GM19463 (cell line): ENCODE measurements around the gene RAVER2.
"Not testable (repeated sequence)": the region's sequence is repeated elsewhere in the genome, so short reads cannot be mapped to it uniquely, and the experiment has no call there.

Source experiments
- ATAC-seq: cut with Tn5 transposase; IDR thresholded peaks from one replicate; pipeline ENCODE4 v1.9.1; 2021; ENCODE audit warnings: mild to moderate bottlenecking, moderate library complexity; ENCODE audit not compliant: unreplicated experiment

The RAVER2 gene

DNA sequence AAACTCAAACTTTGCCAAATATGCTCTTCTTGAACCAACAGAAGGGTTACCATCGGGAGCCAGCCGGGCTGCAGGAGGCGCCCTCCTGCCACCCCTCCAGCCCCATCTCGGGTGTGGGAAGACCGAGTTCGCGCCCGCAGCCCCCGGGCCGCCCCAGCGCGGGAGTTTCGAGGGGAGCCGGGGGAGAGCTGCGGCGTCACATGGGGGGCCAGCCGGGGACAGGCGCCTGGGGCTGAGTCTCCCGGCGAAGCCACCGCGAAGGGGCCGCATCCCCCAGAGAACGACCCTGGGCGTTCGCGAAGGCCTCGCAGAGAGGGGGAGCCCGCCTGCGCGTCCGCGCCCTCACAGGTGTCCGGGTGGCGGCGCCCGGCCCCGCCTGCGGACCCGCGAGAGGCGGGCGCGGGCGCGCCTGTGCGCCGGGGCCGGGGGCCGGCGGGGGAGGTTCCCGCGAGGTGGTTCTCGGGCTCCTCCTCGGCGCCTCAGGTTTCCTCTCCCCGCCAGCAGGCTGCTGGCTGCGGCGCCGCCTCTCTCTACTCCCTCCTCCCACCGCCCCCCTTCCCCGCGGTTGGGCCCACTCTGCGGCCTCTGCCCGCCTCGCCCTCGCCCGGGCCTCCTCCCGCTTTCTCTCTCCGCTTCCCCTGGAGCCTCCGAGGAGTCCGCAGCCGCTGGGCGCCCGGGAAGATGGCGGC lies at the start of gene RAVER2:
Gene RAVER2 (plus strand): TSS at position 584 of the 689 bp plus-strand sequence. CDS start 98 bp downstream, at position 682.
- peak; percentile 44 for ATAC-seq

DNA sequence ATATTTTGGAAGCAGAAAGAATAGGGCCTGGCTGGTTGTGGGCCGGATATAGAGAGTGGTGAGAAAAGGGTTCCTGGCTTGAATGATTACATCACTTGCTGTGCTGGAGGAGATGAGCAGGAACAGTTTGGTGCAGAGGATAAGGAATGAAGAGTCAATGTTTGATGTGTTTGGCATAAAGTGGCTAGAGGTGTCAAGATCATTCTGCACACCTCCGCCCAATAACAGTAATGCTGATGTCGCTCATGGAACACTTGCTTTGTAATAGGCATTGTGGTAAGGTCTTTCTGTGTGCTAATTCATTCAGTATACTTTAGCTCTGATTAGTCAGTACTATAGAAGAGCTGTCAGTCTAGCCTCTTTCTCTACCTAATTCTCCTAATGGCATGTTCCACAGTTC lies 48.0 kb upstream of the RAVER2 start:
- no peak for ATAC-seq

DNA sequence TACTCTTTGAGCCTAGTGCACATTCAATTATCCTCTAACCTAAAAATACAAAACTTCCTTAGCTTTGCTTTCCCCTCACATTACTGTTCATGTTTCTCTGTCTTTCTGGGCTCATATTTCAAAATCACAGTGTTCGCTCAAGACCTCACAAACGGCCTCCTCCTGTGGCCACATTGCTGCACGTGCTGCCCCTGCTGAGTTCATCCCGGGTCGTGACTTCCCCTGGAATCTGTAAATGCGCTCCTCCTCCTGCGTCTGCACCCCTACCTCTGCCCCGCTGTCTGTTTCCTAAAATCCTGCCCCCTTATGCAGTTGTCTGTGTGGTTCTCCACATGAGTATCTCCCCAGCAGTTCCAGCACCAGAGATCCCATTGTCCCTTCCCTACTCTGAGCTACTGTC lies 45.5 kb upstream of the RAVER2 start:
- ATAC-seq: no peak

DNA sequence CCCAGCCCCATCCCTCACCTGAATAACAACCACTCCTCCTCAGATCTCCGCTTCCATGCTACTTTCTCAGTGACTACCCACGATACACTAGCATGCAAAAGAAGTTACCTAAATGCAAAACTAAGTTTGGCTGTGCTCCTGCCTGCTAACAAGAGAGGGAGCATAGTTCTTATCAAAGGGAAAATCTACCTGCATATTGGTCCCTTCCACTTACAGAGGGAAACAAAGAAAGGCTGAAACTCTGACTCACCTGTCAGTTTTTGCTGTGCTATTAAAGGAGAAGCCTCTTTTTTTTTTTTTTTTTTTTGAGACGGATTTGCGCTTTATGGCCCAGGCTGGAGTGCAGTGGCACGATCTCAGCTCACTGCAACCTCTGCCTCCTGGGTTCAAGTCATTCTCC lies 43.8 kb upstream of the RAVER2 start:
- ATAC-seq: no peak

DNA sequence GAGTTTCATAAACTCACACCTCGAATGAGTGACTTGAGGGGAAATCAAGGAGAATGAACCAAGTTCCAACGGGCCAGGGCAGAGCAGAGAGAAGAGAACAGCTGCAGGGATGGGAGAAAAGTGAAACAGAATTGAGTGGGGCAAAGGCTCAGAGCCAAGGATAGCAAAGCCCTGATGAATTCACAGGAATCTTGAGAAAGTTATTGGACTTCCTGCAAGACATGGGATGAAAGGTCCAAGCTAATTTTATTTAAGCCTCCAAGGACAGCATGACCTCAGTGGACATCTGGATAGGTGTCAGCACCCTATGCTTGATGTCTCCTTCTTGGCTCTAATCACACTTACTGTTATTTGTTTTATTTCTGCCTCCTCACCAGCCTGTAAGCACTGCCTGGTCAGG lies 43.0 kb upstream of the RAVER2 start:
- ATAC-seq: no peak

DNA sequence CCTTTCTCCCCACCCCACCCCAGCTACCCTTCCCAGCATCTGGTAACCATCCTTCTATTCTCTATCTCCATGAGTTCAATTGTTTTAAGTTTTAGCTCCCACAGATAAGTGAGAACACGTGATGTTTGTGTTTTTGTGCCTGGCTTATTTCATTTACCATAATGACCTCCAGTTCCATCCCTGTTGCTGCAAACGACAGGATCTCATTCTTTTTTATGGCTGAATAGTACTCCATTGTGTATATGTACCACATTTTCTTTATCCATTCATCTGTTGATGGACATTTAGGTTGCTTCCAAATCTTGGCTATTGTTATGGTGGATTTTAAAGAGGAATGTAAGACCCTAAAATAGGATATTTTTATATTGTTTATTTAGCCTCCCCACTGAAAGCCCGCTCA lies 42.2 kb upstream of the RAVER2 start:
- not testable (repeated sequence) for ATAC-seq

DNA sequence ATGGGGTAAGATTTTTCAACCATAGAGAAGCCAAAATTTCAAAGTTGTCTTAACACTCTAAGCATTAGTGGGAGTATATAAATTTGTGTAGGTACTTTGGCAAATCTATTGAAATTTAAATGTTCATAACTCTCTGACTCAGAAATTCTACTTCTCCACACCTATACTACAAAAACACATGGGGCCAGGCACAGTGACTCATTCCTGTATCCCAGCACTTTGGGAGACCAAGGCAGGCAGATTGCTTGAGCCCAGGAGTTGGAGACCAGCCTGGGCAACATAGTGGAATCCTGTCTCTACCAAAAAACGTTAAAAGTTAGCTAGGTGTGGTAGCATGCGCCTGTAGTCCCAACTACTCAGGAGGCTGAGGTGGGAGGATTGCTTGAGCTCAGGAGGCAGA lies 41.3 kb upstream of the RAVER2 start:
- no peak for ATAC-seq

DNA sequence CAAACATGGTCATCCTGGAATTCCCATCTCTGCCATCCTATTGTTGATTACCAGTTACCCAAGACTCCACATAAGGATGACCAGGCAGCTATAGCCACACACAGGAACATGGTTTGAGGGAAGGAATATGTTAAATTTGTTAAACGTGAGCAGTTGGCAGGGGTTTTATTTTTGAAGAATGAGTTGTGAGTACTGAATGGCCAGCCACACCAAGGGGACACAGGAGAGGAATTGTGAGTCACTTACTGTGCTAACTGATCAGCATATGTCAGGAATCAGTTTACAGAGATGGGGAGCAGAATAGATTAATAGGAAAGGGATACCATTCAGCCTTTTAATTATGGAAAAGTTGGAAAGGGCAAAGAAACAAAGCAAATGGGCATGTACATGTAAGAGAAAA lies 39.3 kb upstream of the RAVER2 start:
- no peak for ATAC-seq

DNA sequence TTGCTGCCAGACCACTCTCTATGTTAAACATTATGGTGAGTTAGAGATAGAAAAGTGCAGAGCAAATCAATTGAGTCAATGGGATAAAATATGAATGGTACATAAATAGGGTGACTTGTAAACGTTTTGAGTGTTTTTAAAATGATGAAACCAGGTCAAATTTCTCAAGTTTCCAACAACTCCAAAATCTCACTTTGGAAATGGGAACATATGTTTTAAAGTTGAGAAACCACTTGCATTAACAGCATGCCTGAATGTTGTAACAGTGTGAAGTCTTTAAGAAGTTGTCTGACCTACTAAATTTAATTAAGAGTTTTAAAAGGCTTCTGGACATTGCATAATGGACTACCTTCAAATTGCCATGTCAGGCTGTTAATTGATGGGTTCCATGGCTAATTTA lies 33.6 kb upstream of the RAVER2 start:
- no peak for ATAC-seq

DNA sequence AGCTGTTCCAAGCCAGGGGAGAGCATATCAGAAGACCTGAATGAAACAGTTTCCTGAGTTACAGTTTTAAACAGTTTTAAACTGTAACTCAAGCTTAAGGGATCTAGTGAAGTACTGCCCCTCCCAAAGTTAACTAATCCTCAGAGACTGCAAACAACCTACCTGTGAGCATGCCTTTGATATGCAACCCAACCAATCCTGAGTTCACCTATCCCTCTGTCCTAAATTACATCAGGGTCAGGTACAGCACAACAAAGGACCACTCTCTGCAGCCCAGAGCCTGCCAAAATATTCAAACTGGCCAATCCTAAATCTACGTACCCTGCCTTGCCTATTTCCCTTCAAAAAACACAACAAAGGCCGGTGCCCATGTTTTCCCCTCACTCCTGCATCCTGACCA lies 32.8 kb upstream of the RAVER2 start:
- no peak for ATAC-seq

DNA sequence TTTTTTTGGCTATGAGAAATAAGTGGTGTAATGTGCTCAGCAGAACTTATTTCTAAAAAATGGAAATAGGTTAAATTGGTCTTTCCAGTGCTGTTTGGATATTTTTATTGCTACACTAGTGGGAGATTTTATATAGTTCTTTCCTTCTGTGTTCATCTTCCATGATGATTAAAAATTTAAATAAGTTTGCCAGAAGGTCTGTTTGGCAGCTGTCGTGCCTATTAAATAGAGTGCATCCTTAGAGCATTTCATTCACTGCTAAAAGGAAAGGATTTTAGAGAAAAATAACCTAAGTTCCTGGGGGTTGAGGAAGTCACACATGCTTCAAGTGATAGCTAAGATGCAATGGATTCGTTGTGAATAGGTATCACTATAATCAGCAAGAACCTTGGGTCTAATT lies 29.7 kb upstream of the RAVER2 start:
- ATAC-seq: no peak

DNA sequence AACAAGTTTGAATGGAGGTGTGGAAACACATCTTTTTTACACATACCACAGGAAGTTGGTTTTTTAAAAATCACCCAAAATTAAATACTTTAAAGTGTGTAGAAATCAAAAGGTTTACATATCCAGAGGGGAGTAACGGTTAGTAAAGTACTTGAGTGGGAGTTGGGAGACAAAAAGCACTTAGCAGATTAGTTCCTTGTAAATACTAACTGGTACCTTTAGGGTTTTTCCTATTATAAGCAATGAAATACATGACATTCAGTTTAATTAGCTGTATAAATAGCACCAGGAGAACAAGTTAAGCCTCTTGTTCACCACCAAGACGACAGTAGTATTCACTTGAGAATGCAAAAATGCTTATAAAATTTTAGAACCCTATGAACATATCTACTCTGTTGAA lies 23.7 kb upstream of the RAVER2 start:
- no peak for ATAC-seq

DNA sequence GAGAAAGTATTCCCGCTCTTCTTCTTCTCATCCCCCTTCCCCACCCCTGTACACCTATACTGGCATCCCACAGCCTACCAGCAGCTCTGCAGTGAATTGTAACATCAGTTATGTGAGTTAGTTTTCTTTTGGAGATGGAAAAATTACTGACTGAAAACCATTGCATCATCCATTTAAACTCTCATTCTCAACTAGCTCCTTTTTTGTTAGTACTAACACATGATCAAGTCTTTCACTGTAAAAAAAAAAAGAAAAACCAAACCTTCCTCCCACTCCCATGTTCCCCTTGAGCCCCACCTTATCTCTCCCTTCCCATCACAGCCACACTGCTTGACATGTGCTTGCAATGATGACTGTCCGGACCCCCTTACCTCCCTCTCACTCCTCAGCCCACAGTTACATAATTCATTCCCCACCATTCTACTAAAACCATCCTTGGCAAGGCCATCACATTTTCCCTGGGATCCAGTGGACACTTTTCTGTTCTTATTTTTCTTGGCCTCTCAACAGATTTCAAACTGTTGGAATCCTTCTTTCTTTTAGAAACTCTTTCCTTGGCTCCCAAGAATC lies 23.2 kb upstream of the RAVER2 start:
- no peak for ATAC-seq

DNA sequence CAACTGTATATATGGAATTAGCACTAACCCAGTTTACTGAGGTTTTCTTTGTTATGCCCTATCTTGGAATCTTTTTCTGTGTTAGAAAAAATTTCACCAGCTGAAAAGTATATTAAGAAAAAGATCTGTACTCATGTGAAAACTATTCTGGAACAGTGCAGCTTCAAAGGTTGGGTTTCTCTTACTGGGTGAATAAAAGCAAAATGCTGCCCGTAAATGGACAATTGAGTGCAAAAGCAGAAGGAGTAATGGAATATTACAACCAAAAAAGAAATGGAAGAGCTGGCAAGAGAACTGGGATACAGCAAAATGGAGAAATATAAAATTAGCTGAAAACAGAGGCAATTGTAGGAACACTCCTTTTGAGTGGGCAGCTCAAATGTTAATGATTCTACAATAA lies 17.0 kb upstream of the RAVER2 start:
- ATAC-seq: no peak

DNA sequence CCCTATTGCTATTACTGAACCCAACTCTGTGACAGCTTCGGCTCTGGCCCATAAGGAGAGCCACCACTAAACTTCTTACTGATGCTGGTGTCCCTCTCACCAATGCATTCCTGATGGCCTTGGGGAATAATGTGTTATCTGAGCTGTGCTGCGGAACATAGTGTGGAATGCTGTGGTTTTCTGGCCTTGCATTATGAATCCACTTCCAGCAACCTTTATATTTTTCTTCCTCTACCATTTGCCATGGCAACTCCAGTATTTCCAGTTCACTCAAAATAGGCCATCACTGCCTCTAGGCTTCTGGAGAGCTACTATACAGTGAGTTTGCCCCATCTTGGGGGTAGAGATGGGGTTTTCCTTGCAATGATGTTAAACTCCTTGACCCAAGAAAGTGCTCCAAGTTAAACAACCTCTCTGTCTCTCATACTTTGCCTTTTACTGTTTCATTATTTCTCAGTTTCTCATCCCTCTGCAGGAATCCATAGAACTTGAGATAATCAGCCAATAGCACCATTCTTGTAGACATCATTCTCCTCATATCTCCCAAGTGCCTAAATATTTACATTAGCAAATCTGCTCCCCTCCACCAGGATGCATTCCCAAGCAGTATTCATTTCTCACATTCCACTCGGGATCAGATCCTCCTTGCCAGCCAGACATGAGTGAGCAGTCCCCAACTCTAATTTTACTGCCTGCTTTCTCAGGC lies 11.1 kb upstream of the RAVER2 start:
- ATAC-seq: no peak

DNA sequence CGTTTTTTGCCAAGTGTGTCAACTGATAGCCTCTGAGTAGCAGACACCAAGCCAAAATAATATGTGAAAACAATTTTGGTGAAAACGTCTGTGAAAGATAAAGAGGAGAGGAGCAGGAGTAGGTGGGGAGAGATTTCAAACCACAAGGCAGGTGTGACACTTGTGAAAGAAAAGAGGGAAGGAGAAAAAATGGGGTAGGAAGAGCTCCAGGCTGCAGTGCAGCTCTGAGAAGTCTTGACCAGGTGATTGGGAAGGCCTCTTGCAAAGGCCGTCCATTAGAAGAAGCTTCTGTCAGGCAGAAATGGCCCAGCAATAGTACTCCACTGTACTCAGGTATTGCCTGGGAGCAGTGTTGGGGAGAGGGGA lies 10.6 kb upstream of the RAVER2 start:
- no peak for ATAC-seq

GRCh38 chr1:64740687-64741086 lies 4.2 kb upstream of the RAVER2 start:
- not testable (repeated sequence) for ATAC-seq

DNA sequence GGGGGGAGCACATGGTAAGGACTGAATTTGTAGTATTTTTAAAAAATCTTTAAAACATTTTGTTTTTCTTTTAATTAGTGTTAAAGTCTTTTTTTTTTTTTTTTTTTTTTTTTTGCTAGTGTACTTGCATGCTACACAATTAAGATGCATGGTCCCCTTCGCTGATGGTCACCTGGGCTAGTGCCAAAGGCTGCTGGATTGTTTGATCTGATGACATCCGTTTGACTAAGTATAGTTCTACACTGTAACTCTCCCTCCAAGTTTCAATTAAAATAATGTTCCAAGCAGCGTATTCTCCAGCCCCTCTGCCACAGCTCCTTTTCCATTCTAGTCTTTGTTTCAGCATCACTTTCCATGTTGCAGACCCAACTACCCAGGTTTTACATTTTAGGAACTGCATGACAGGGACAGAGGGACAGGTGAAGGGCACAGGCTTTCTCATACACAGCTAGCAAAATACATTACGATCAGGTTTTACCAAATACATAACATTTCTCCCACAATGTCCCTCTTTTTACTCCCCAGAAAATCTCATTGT lies 852 bp upstream of the RAVER2 start:
- ATAC-seq: no peak

DNA sequence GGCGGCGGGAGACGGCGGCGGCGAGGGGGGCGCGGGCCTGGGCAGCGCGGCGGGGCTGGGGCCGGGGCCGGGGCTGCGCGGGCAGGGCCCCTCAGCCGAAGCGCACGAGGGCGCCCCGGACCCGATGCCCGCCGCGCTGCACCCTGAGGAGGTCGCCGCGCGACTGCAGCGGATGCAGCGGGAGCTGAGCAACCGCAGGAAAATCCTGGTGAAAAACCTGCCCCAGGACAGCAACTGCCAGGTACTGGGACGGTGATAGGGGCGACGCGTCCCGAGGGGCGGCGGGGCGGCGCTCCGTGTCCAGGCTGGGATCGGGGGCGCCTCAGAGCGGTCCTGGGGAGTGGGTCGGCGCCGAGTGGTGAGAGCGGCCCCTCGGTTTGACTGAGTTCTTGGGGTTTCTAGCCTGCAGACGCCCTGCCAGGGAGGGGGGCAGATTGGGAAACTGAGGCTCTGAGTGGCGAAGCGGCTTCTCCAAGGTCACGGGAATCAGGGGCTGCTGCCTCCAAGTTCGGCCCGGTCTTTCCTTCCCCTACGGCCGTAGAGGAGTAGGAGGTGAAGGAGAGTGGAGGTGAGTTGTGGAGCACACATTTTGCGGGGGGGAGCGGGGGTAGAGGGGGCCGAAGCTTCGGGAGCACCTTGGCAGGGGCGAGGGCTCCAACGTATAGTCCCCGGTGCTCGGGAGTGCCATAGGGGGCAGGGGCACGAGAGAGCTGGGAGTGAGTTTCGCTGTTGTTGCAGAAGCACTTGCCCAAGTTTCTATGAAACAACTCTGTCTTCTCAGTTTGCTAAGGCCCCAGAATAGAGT lies 508 bp downstream of the RAVER2 start:
- ATAC-seq: peak; percentile 9

DNA sequence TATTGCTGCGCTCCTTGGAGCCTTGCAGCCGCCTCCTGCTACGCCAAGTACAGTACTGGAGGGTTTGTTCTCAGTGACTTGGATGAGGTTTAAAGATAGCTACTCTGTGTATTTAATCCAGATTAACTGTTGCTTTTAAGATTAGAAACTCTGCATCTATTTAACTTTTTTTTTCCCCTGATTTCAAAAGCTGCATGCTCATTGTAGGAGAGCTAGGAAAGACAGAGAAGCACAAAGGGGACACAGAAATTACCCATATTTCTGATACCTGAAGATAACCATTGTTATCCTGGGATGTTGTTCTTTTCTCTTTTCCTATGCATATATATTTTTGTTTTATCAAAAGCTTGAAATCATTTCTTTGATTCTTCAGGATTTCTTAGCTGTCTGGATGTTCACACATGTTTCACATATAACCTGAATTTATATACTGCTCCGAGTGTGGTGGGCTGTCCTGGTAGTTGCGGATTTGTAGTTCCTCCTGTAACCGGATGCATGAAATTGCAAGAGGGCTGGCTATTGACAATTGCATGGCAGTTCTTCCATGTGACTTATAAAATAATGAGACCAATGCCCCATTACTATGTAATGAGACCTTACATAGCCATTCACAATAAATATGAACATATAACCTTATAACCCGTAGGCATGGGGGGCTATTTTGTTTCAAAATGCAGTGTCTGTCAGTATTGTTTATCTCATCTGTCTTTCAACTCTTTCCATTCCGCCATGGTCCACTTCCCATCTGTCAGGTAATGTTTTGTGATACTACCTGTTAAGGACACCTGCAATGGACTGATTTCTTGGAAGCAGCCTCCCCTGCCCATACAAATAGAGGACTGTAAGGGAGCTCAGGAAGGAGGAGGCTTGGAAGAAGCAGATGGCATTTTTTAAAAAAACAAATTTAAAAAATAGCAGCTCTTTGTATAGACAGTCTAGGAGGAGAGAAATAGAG lies 1.4 kb downstream of the RAVER2 start:
- no peak for ATAC-seq
